ENCODE data around the gene HOMER1. TPM values are rescaled to one million over a fixed set of nuclear protein-coding genes. Genes with fewer than 3 reads are reported as not detected.

Gene HOMER1
- total and polyA plus RNA-seq, 2 of the 13 experiments (the other 11 are each of a cell fraction or from before 2014, with no cell fraction given) = 5.3 to 24.8 TPM

DNA sequence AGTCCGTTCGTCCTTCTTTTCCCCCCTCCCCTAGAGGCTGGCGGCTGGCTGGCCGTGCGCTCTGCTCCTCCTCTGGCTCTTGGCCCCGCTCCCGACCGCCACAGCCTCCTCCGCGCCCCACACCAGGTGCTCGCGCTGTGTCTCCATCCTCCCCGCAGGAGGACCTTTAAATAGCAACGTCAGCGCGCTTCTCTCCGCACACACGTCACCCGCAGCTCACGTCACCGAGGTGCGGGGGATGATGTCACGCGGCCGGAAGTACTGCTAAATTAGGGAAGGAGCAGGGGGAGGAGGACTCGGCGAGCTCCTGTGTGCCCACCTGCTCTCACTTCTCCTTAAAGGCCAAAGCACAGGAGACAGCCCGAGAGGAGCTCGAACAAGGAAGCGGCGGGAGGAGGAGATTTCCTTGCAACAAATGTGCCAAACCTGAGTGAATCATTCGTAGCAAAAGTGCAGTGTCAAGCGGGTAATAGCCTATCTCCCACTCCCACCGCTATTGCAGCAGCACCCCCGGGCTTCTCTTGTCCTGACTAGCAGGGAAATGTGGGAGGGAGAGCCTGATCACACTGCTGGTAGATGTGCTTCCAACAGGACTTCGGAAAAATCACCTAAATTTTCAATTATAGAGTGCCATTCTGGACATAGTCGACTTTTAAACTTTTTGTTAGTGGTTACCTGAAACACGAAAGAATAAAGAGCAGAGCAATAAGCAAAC, 614 bp upstream of the HOMER1 start (continued):
- TF ChIP-seq ETV6 (CRISPR knock-in tag; conservative IDR thresholded peaks at IDR 0.05) (no peak; the same call in 1 of the 2 replicates), NR2C2 (CRISPR knock-in tag; IDR thresholded peaks at IDR 0.05; ENCODE audit: borderline replicate concordance) (peak; percentile 71), ZNF562 (CRISPR knock-in tag; IDR thresholded peaks at IDR 0.05; ENCODE audit: borderline replicate concordance) (no peak; the same call in 1 of the 2 replicates), KAT8 (CRISPR knock-in tag; IDR thresholded peaks at IDR 0.05) (peak; percentile 80), PRPF4 (IDR thresholded peaks at IDR 0.05; ENCODE audit: low read depth, low read length, poor library complexity, severe bottlenecking) (no peak), SOX5 (CRISPR knock-in tag; IDR thresholded peaks at IDR 0.05; ENCODE audit: borderline replicate concordance) (0 out of 2 replicates have a peak, but pooled peaks have one; percentile 39)
- TF ChIP-seq, protein P1, sequence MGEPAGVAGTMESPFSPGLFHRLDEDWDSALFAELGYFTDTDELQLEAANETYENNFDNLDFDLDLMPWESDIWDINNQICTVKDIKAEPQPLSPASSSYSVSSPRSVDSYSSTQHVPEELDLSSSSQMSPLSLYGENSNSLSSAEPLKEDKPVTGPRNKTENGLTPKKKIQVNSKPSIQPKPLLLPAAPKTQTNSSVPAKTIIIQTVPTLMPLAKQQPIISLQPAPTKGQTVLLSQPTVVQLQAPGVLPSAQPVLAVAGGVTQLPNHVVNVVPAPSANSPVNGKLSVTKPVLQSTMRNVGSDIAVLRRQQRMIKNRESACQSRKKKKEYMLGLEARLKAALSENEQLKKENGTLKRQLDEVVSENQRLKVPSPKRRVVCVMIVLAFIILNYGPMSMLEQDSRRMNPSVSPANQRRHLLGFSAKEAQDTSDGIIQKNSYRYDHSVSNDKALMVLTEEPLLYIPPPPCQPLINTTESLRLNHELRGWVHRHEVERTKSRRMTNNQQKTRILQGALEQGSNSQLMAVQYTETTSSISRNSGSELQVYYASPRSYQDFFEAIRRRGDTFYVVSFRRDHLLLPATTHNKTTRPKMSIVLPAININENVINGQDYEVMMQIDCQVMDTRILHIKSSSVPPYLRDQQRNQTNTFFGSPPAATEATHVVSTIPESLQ (CRISPR knock-in tag; conservative IDR thresholded peaks at IDR 0.05) = no peak; the same call in 1 of the 2 replicates
- TF ChIP-seq, protein P2, sequence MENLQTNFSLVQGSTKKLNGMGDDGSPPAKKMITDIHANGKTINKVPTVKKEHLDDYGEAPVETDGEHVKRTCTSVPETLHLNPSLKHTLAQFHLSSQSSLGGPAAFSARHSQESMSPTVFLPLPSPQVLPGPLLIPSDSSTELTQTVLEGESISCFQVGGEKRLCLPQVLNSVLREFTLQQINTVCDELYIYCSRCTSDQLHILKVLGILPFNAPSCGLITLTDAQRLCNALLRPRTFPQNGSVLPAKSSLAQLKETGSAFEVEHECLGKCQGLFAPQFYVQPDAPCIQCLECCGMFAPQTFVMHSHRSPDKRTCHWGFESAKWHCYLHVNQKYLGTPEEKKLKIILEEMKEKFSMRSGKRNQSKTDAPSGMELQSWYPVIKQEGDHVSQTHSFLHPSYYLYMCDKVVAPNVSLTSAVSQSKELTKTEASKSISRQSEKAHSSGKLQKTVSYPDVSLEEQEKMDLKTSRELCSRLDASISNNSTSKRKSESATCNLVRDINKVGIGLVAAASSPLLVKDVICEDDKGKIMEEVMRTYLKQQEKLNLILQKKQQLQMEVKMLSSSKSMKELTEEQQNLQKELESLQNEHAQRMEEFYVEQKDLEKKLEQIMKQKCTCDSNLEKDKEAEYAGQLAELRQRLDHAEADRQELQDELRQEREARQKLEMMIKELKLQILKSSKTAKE (CRISPR knock-in tag; IDR thresholded peaks at IDR 0.05; ENCODE audit: borderline replicate concordance) = peak; percentile 54; the same call in 1 of the 2 replicates
- TF ChIP-seq, protein P3, sequence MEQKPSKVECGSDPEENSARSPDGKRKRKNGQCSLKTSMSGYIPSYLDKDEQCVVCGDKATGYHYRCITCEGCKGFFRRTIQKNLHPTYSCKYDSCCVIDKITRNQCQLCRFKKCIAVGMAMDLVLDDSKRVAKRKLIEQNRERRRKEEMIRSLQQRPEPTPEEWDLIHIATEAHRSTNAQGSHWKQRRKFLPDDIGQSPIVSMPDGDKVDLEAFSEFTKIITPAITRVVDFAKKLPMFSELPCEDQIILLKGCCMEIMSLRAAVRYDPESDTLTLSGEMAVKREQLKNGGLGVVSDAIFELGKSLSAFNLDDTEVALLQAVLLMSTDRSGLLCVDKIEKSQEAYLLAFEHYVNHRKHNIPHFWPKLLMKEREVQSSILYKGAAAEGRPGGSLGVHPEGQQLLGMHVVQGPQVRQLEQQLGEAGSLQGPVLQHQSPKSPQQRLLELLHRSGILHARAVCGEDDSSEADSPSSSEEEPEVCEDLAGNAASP (CRISPR knock-in tag; IDR thresholded peaks at IDR 0.05; ENCODE audit: borderline replicate concordance) = peak; percentile 15; the same call in 1 of the 2 replicates
- TF ChIP-seq, protein P4, sequence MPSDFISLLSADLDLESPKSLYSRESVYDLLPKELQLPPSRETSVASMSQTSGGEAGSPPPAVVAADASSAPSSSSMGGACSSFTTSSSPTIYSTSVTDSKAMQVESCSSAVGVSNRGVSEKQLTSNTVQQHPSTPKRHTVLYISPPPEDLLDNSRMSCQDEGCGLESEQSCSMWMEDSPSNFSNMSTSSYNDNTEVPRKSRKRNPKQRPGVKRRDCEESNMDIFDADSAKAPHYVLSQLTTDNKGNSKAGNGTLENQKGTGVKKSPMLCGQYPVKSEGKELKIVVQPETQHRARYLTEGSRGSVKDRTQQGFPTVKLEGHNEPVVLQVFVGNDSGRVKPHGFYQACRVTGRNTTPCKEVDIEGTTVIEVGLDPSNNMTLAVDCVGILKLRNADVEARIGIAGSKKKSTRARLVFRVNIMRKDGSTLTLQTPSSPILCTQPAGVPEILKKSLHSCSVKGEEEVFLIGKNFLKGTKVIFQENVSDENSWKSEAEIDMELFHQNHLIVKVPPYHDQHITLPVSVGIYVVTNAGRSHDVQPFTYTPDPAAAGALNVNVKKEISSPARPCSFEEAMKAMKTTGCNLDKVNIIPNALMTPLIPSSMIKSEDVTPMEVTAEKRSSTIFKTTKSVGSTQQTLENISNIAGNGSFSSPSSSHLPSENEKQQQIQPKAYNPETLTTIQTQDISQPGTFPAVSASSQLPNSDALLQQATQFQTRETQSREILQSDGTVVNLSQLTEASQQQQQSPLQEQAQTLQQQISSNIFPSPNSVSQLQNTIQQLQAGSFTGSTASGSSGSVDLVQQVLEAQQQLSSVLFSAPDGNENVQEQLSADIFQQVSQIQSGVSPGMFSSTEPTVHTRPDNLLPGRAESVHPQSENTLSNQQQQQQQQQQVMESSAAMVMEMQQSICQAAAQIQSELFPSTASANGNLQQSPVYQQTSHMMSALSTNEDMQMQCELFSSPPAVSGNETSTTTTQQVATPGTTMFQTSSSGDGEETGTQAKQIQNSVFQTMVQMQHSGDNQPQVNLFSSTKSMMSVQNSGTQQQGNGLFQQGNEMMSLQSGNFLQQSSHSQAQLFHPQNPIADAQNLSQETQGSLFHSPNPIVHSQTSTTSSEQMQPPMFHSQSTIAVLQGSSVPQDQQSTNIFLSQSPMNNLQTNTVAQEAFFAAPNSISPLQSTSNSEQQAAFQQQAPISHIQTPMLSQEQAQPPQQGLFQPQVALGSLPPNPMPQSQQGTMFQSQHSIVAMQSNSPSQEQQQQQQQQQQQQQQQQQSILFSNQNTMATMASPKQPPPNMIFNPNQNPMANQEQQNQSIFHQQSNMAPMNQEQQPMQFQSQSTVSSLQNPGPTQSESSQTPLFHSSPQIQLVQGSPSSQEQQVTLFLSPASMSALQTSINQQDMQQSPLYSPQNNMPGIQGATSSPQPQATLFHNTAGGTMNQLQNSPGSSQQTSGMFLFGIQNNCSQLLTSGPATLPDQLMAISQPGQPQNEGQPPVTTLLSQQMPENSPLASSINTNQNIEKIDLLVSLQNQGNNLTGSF (CRISPR knock-in tag; IDR thresholded peaks at IDR 0.05) = no peak
- TF ChIP-seq, protein P5, sequence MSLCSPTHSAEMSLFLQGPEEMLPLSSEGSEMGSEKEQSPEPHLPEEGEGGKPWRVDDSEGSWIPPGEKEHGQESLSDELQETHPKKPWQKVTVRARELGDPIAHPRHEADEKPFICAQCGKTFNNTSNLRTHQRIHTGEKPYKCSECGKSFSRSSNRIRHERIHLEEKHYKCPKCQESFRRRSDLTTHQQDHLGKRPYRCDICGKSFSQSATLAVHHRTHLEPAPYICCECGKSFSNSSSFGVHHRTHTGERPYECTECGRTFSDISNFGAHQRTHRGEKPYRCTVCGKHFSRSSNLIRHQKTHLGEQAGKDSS (CRISPR knock-in tag; IDR thresholded peaks at IDR 0.05; ENCODE audit: borderline replicate concordance, low read depth) = no peak
- TF ChIP-seq, protein P6, sequence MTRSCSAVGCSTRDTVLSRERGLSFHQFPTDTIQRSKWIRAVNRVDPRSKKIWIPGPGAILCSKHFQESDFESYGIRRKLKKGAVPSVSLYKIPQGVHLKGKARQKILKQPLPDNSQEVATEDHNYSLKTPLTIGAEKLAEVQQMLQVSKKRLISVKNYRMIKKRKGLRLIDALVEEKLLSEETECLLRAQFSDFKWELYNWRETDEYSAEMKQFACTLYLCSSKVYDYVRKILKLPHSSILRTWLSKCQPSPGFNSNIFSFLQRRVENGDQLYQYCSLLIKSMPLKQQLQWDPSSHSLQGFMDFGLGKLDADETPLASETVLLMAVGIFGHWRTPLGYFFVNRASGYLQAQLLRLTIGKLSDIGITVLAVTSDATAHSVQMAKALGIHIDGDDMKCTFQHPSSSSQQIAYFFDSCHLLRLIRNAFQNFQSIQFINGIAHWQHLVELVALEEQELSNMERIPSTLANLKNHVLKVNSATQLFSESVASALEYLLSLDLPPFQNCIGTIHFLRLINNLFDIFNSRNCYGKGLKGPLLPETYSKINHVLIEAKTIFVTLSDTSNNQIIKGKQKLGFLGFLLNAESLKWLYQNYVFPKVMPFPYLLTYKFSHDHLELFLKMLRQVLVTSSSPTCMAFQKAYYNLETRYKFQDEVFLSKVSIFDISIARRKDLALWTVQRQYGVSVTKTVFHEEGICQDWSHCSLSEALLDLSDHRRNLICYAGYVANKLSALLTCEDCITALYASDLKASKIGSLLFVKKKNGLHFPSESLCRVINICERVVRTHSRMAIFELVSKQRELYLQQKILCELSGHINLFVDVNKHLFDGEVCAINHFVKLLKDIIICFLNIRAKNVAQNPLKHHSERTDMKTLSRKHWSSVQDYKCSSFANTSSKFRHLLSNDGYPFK (CRISPR knock-in tag; IDR thresholded peaks at IDR 0.05; ENCODE audit: borderline replicate concordance) = peak; percentile 55; the same call in 1 of the 2 replicates
